Neural progenitor cell (in vitro differentiated cells): ENCODE measurements around the gene PIK3CG. TPM values are rescaled to one million over a fixed set of nuclear protein-coding genes. Genes with fewer than 3 reads are reported as not detected.

Experiments used
- DNase-seq: peaks from one replicate; pipeline ENCODE4 v3.0.0-alpha.2; 2016; ENCODE audit warnings: low spot score
- H2AFZ ChIP-seq: fragments of 200-600 bp; sonication (generic); replicated peaks from 2 replicates; pipeline ENCODE4 v1.6.1; 2016; ENCODE audit warnings: antibody characterized with exemption
- H3F3A ChIP-seq: fragments of 200-600 bp; sonication (generic); 2 replicates; pipeline ENCODE4 v1.6.1; 2016; ENCODE audit warnings: antibody characterized with exemption, low read depth
- H3K27ac ChIP-seq: fragments of 200-600 bp; sonication (generic); 2 replicates; pipeline ENCODE4 v1.5.1; 2016; ENCODE audit warnings: mild to moderate bottlenecking
- H3K27me3 ChIP-seq: fragments of 200-600 bp; sonication (generic); 2 replicates; pipeline ENCODE4 v1.6.1; 2016; ENCODE audit warnings: mild to moderate bottlenecking, moderate library complexity
- H3K36me3 ChIP-seq: fragments of 200-600 bp; sonication (generic); 2 replicates; pipeline ENCODE4 v1.5.1; 2016
- H3K4me1 ChIP-seq: fragments of 200-600 bp; sonication (generic); 2 replicates; pipeline ENCODE4 v1.6.1; 2016; ENCODE audit warnings: mixed run types
- H3K4me2 ChIP-seq: fragments of 200-600 bp; sonication (generic); 2 replicates; pipeline ENCODE4 v1.6.1; 2016
- H3K4me3 ChIP-seq: fragments of 200-600 bp; sonication (generic); 2 replicates; pipeline ENCODE4 v1.5.1; 2016
- H3K79me2 ChIP-seq: fragments of 200-600 bp; sonication (generic); 2 replicates; pipeline ENCODE4 v1.6.1; 2016; ENCODE audit warnings: low read depth
- H3K9ac ChIP-seq: fragments of 200-600 bp; sonication (generic); 2 replicates; pipeline ENCODE4 v1.6.1; 2016
- H3K9me3 ChIP-seq: fragments of 200-600 bp; sonication (generic); 2 replicates; pipeline ENCODE4 v1.5.1; 2016; ENCODE audit warnings: low read depth
- H4K20me1 ChIP-seq: fragments of 200-600 bp; sonication (generic); 2 replicates; pipeline ENCODE4 v1.6.1; 2016; ENCODE audit warnings: low read depth
- H3K27ac Mint-ChIP-seq: 3 replicates; pipeline ENCODE4 v1.8.0; 2021; ENCODE audit warnings: mixed read lengths
- H3K27me3 Mint-ChIP-seq: 2 replicates; pipeline ENCODE4 v1.8.0; 2022; ENCODE audit warnings: low read depth, mild to moderate bottlenecking, inconsistent platforms, moderate library complexity, mixed read lengths; ENCODE audit not compliant: insufficient read depth
- H3K36me3 Mint-ChIP-seq: 3 replicates; pipeline ENCODE4 v1.8.0; 2021; ENCODE audit warnings: mixed read lengths
- H3K4me1 Mint-ChIP-seq: 3 replicates; pipeline ENCODE4 v1.8.0; 2021; ENCODE audit warnings: mixed read lengths
- H3K4me3 Mint-ChIP-seq: 3 replicates; pipeline ENCODE4 v1.8.0; 2021; ENCODE audit warnings: mild to moderate bottlenecking, moderate library complexity, mixed read lengths
- H3K9me3 Mint-ChIP-seq: 3 replicates; pipeline ENCODE4 v1.8.0; 2020; ENCODE audit warnings: mixed read lengths
- CTCF ChIP-seq: fragments of 200-600 bp; sonication (generic); IDR thresholded peaks from 2 replicates; pipeline ENCODE4 v1.5.1; 2017; ENCODE audit warnings: antibody characterized with exemption, mild to moderate bottlenecking
- EZH2 ChIP-seq: fragments of 200-600 bp; sonication (generic); IDR thresholded peaks from 2 replicates; pipeline ENCODE4 v1.6.1; 2017; ENCODE audit warnings: antibody characterized with exemption, mild to moderate bottlenecking, moderate library complexity
- EZH2phosphoT487 ChIP-seq: fragments of 200-600 bp; sonication (generic); IDR thresholded peaks from 2 replicates; pipeline ENCODE4 v1.6.1; 2017; ENCODE audit warnings: antibody characterized with exemption
- total RNA-seq: library from RNA; depleted of rRNA; stranded (reverse); fragments of >200 nt; gene quantifications from 2 replicates; pipeline ENCODE4 v1.2.3, GENCODE V29; 2015; ENCODE audit warnings: low replicate concordance

The PIK3CG gene
- total RNA-seq, 1 donor from 2014 or later, result not detected

- no peaks in the 10 kb centered on the region for H3K27me3 Mint-ChIP-seq
- Histone ChIP-seq H2AFZ (no peak overlapping the region), H3K9me3 (no peaks in the 10 kb centered on the region), H3K36me3 (no peaks in the 10 kb centered on the region), H3K9ac (no peak overlapping the region), H3K79me2 (no peaks in the 10 kb centered on the region), H3K27me3 (no peaks in the 10 kb centered on the region), H3K4me1 (no peaks in the 10 kb centered on the region), H3K4me2 (no peak overlapping the region), H3F3A (no peaks in the 10 kb centered on the region), H4K20me1 (no peaks in the 10 kb centered on the region), H3K27ac (no peak overlapping the region), H3K4me3 (no peak overlapping the region)
- H3K9me3 Mint-ChIP-seq, result peaks cover 4% of the 10 kb centered on the region
- no peak overlapping the region for H3K27ac Mint-ChIP-seq
- peaks cover 1% of the 10 kb centered on the region for H3K36me3 Mint-ChIP-seq
- DNase-seq, result no peak
- H3K4me3 Mint-ChIP-seq, result no peak overlapping the region
- TF ChIP-seq CTCF (no peak), EZH2 (no peak), EZH2phosphoT487 (no peak)
- no peaks in the 10 kb centered on the region for H3K4me1 Mint-ChIP-seq
Observed at GRCh38 chr7:106874076-106874475, 9.0 kb downstream of the PIK3CG start.

GRCh38 chr7:106875508-106875907 lies 10.4 kb downstream of the PIK3CG start:
- DNase-seq, result no peak
- no peaks in the 10 kb centered on the region for H3F3A ChIP-seq
- H3K36me3 Mint-ChIP-seq, result peaks cover 1% of the 10 kb centered on the region

GRCh38 chr7:106878748-106879439 lies 13.8 kb downstream of the PIK3CG start:
- no peak overlapping the region for H3K27ac Mint-ChIP-seq

More at GRCh38 chr7:106875508-106875907, 10.4 kb downstream of the PIK3CG start:
- H3K4me3 ChIP-seq, result no peak overlapping the region
- no peaks in the 10 kb centered on the region for H3K27me3 ChIP-seq
- H3K27ac Mint-ChIP-seq, result no peak overlapping the region
- H3K4me3 Mint-ChIP-seq, result no peak overlapping the region
- H4K20me1 ChIP-seq, result no peaks in the 10 kb centered on the region
- H2AFZ ChIP-seq, result no peak overlapping the region
- H3K36me3 ChIP-seq, result no peaks in the 10 kb centered on the region
- H3K4me2 ChIP-seq, result no peak overlapping the region
- no peaks in the 10 kb centered on the region for H3K9me3 ChIP-seq
- H3K27ac ChIP-seq, result no peak overlapping the region
- no peaks in the 10 kb centered on the region for H3K4me1 Mint-ChIP-seq
- no peaks in the 10 kb centered on the region for H3K27me3 Mint-ChIP-seq
- TF ChIP-seq CTCF, result no peak
- no peak for TF ChIP-seq EZH2
- no peak for TF ChIP-seq EZH2phosphoT487
- no peaks in the 10 kb centered on the region for H3K79me2 ChIP-seq
- no peak overlapping the region for H3K9ac ChIP-seq
- no peaks in the 10 kb centered on the region for H3K4me1 ChIP-seq
- H3K9me3 Mint-ChIP-seq, result peaks cover 4% of the 10 kb centered on the region

GRCh38 chr7:106881984-106882383 lies 16.9 kb downstream of the PIK3CG start:
- Histone ChIP-seq H3K27me3 (no peaks in the 10 kb centered on the region), H4K20me1 (no peaks in the 10 kb centered on the region), H3K27ac (no peak overlapping the region), H3K9ac (no peak overlapping the region), H3F3A (no peaks in the 10 kb centered on the region), H3K79me2 (no peaks in the 10 kb centered on the region), H3K4me2 (no peak overlapping the region), H3K9me3 (no peaks in the 10 kb centered on the region), H3K4me3 (no peak overlapping the region), H3K4me1 (no peaks in the 10 kb centered on the region), H2AFZ (no peak overlapping the region), H3K36me3 (no peaks in the 10 kb centered on the region)
- H3K9me3 Mint-ChIP-seq, result peaks cover 12% of the 10 kb centered on the region
- TF ChIP-seq EZH2phosphoT487 (no peak), EZH2 (no peak), CTCF (no peak)
- no peak overlapping the region for H3K27ac Mint-ChIP-seq
- no peak for DNase-seq
- no peak overlapping the region for H3K4me3 Mint-ChIP-seq
- peaks cover 19% of the 10 kb centered on the region for H3K4me1 Mint-ChIP-seq
- H3K27me3 Mint-ChIP-seq, result peaks cover 3% of the 10 kb centered on the region
- no peaks in the 10 kb centered on the region for H3K36me3 Mint-ChIP-seq

More at GRCh38 chr7:106878748-106879439, 13.8 kb downstream of the PIK3CG start:
- no peaks in the 10 kb centered on the region for H3F3A ChIP-seq
- no peaks in the 10 kb centered on the region for H3K27me3 ChIP-seq
- H3K9me3 ChIP-seq, result no peaks in the 10 kb centered on the region
- H3K27ac ChIP-seq, result no peak overlapping the region
- H3K27me3 Mint-ChIP-seq, result peaks cover 3% of the 10 kb centered on the region
- peaks cover 1% of the 10 kb centered on the region for H3K36me3 Mint-ChIP-seq
- H3K4me3 ChIP-seq, result no peak overlapping the region
- H3K79me2 ChIP-seq, result no peaks in the 10 kb centered on the region
- H4K20me1 ChIP-seq, result no peaks in the 10 kb centered on the region
- H2AFZ ChIP-seq, result no peak overlapping the region
- H3K36me3 ChIP-seq, result no peaks in the 10 kb centered on the region
- H3K4me2 ChIP-seq, result no peak overlapping the region
- no peak overlapping the region for H3K9ac ChIP-seq
- no peak overlapping the region for H3K4me3 Mint-ChIP-seq
- no peaks in the 10 kb centered on the region for H3K4me1 ChIP-seq
- no peak for DNase-seq
- peaks cover 17% of the 10 kb centered on the region for H3K4me1 Mint-ChIP-seq
- H3K9me3 Mint-ChIP-seq, result peaks cover 4% of the 10 kb centered on the region
- TF ChIP-seq EZH2phosphoT487, result no peak
